Activated naive CD4-positive, alpha-beta T cell treated with anti-CD3 and anti-CD28 coated beads, Interleukin-2, amount 50 U/mL, for 16 hours (primary cell): ENCODE results near the gene BMAL2.

ENCODE experiments used
- DNase-seq: peaks from one replicate; pipeline ENCODE4 v3.0.0-alpha.2; 2020

The BMAL2 gene

GRCh38 chr12:27332714-27333402 lies at the start of gene BMAL2:
Gene BMAL2 (plus strand): TSS chr12:27332836. CDS start chr12:27333073, 237 bp downstream.
- peak; percentile 38 for DNase-seq

GRCh38 chr12:27284021-27284420 lies 48.6 kb upstream of the BMAL2 start:
- DNase-seq: no peak

GRCh38 chr12:27284751-27285150 lies 47.9 kb upstream of the BMAL2 start:
- DNase-seq: no peak

GRCh38 chr12:27285403-27285802 lies 47.2 kb upstream of the BMAL2 start:
- no peak for DNase-seq

GRCh38 chr12:27289414-27289813 lies 43.2 kb upstream of the BMAL2 start:
- DNase-seq: no peak

- no peak for DNase-seq
Observed at GRCh38 chr12:27290501-27291168, 42.0 kb upstream of the BMAL2 start.

GRCh38 chr12:27291862-27292261 lies 40.8 kb upstream of the BMAL2 start:
- no peak for DNase-seq

- DNase-seq: no peak
Observed at GRCh38 chr12:27292718-27293117, 39.9 kb upstream of the BMAL2 start.

GRCh38 chr12:27293463-27293862 lies 39.2 kb upstream of the BMAL2 start:
- DNase-seq: no peak

- DNase-seq: no peak
Observed at GRCh38 chr12:27296674-27297073, 36.0 kb upstream of the BMAL2 start.

- DNase-seq: no peak
Observed at GRCh38 chr12:27297566-27297965, 35.1 kb upstream of the BMAL2 start.

- DNase-seq: no peak
Observed at GRCh38 chr12:27299102-27299501, 33.5 kb upstream of the BMAL2 start.

- no peak for DNase-seq
Observed at GRCh38 chr12:27300226-27300625, 32.4 kb upstream of the BMAL2 start.

GRCh38 chr12:27303139-27304111 lies 29.2 kb upstream of the BMAL2 start:
- DNase-seq: no peak

- no peak for DNase-seq
Observed at GRCh38 chr12:27304856-27305255, 27.8 kb upstream of the BMAL2 start.

GRCh38 chr12:27305673-27306456 lies 26.8 kb upstream of the BMAL2 start:
- DNase-seq: no peak

- DNase-seq: no peak
Observed at GRCh38 chr12:27309293-27309994, 23.2 kb upstream of the BMAL2 start.

GRCh38 chr12:27309995-27310315 lies 22.7 kb upstream of the BMAL2 start:
- no peak for DNase-seq

GRCh38 chr12:27316947-27317346 lies 15.7 kb upstream of the BMAL2 start:
- no peak for DNase-seq

- no peak for DNase-seq
Observed at GRCh38 chr12:27319409-27319808, 13.2 kb upstream of the BMAL2 start.

- DNase-seq: no peak
Observed at GRCh38 chr12:27319848-27320247, 12.8 kb upstream of the BMAL2 start.

GRCh38 chr12:27324530-27324929 lies 8.1 kb upstream of the BMAL2 start:
- DNase-seq: no peak
